Neural crest cell (in vitro differentiated cells): Measurements from ENCODE around the gene HELZ2. TPM values are rescaled to one million over a fixed set of nuclear protein-coding genes. Genes with fewer than 3 reads are reported as not detected.

Experiments
- DNase-seq: peaks from one replicate; pipeline ENCODE4 v3.0.0; 2021; ENCODE audit warnings: low read depth, mixed read lengths, low spot score
- H3K27ac Mint-ChIP-seq: one replicate; pipeline ENCODE4 v1.8.0; 2021; ENCODE audit warnings: mild to moderate bottlenecking, mixed read lengths; ENCODE audit not compliant: unreplicated experiment
- H3K27me3 Mint-ChIP-seq: 2 replicates; pipeline ENCODE4 v1.8.0; 2021; ENCODE audit warnings: low read depth, mild to moderate bottlenecking, mixed read lengths
- H3K36me3 Mint-ChIP-seq: 2 replicates; pipeline ENCODE4 v1.8.0; 2021; ENCODE audit warnings: low read depth, mild to moderate bottlenecking, mixed read lengths
- H3K4me1 Mint-ChIP-seq: 2 replicates; pipeline ENCODE4 v1.8.0; 2021; ENCODE audit warnings: mixed read lengths
- H3K4me3 Mint-ChIP-seq: one replicate; pipeline ENCODE4 v1.8.0; 2021; ENCODE audit warnings: mild to moderate bottlenecking, mixed read lengths
- H3K9me3 Mint-ChIP-seq: 2 replicates; pipeline ENCODE4 v1.8.0; 2021; ENCODE audit warnings: mixed read lengths
- CTCF ChIP-seq: fragments of 200-600 bp; sonication (generic); conservative IDR thresholded peaks from 2 replicates; pipeline ENCODE4 v1.5.0; 2021; ENCODE audit warnings: antibody characterized with exemption, mild to moderate bottlenecking
- total RNA-seq: library from RNA; stranded (reverse); gene quantifications from 2 replicates; pipeline ENCODE4 v1.2.1, GENCODE V29; 2021

The HELZ2 gene
- total RNA-seq, 1 donor from 2014 or later: 22.3 TPM

- TF ChIP-seq CTCF: no peak
- Mint-ChIP-seq H3K4me1 (peaks cover 24% of the 10 kb centered on the region), H3K27ac (no peak overlapping the region), H3K9me3 (no peaks in the 10 kb centered on the region), H3K36me3 (peaks cover 5% of the 10 kb centered on the region), H3K4me3 (no peak overlapping the region), H3K27me3 (peaks cover 4% of the 10 kb centered on the region)
- no peak for DNase-seq
Measured at GRCh38 chr20:63525971-63526370, 48.1 kb downstream of the HELZ2 start.

GRCh38 chr20:63525185-63525584 lies 48.9 kb downstream of the HELZ2 start:
- H3K27ac Mint-ChIP-seq: no peak overlapping the region
- peaks cover 24% of the 10 kb centered on the region for H3K4me1 Mint-ChIP-seq
- no peaks in the 10 kb centered on the region for H3K9me3 Mint-ChIP-seq
- no peak for DNase-seq
- peaks cover 5% of the 10 kb centered on the region for H3K36me3 Mint-ChIP-seq
- H3K27me3 Mint-ChIP-seq: peaks cover 4% of the 10 kb centered on the region
- TF ChIP-seq CTCF: no peak
- peak overlapping the region; percentile 82 for H3K4me3 Mint-ChIP-seq

Other genes starting within 250 kb of the HELZ2 start
- 5.4 and 6.3 TPM in 2 replicates for gene CHRNA4, start 212.9 kb downstream of the HELZ2 start, total RNA-seq
- gene KCNQ2, start 101.6 kb downstream of the HELZ2 start, total RNA-seq: 143 and 157 TPM in 2 replicates
- 4.5 and 4.6 TPM in 2 replicates for gene EEF1A2, start 75.2 kb downstream of the HELZ2 start, total RNA-seq
- 193 and 201 TPM in 2 replicates for gene PPDPF, start 53.5 kb downstream of the HELZ2 start, total RNA-seq
- not detected in 2 replicates for gene PTK6, start 36.9 kb downstream of the HELZ2 start, total RNA-seq
- not detected in 2 replicates for gene SRMS, start 26.5 kb downstream of the HELZ2 start, total RNA-seq
- 1.5 and 1.9 TPM in 2 replicates for gene FNDC11, start 20.1 kb downstream of the HELZ2 start, total RNA-seq
- 14.6 and 15.2 TPM in 2 replicates for gene GMEB2, start 52.9 kb upstream of the HELZ2 start, total RNA-seq
- gene STMN3, start 79.2 kb upstream of the HELZ2 start, total RNA-seq: 96.4 and 101 TPM in 2 replicates
- gene RTEL1, start 84.1 kb upstream of the HELZ2 start, total RNA-seq: 46.7 and 48.4 TPM in 2 replicates
- gene TNFRSF6B, start 122.4 kb upstream of the HELZ2 start, total RNA-seq: not detected in 2 replicates
- gene ARFRP1, start 133.7 kb upstream of the HELZ2 start, total RNA-seq: 41.0 and 42.1 TPM in 2 replicates
- 31.3 and 32.1 TPM in 2 replicates for gene ZGPAT, start 133.8 kb upstream of the HELZ2 start, total RNA-seq
- 16.5 and 17.6 TPM in 2 replicates for gene LIME1, start 162.4 kb upstream of the HELZ2 start, total RNA-seq
- gene SLC2A4RG, start 165.5 kb upstream of the HELZ2 start, total RNA-seq: 73.3 and 79.1 TPM in 2 replicates